ENCODE measurements around the gene LRRC41. TPM values are rescaled to one million over a fixed set of nuclear protein-coding genes. Genes with fewer than 3 reads are reported as not detected.

LRRC41 gene
- total and polyA plus RNA-seq, 4 donors, result 22.0 to 58.4 (median 27.7) TPM

GRCh38 chr1:46343351-46343695 lies 39.9 kb upstream of the LRRC41 start:
- Histone ChIP-seq H3K4me1 (ENCODE audit: control insufficient read depth in 4 of 4, insufficient read depth in 4 of 4, low read length in 3 of 4) (peaks cover 0 to 12% (median 9%) of the 10 kb centered on the region in 4 donors), H3K9me3 (ENCODE audit: control insufficient read depth in 4 of 4, low read length in 3 of 4) (no peaks in the 10 kb centered on the region), H3K36me3 (ENCODE audit: control insufficient read depth in 4 of 4, insufficient read depth in 3 of 4, low read depth in 1 of 4, low read length in 3 of 4) (peaks cover 2 to 23% (median 12%) of the 10 kb centered on the region in 4 donors), H3K27me3 (ENCODE audit: control insufficient read depth in 4 of 4, insufficient read depth in 4 of 4, low read length in 3 of 4) (no peaks in the 10 kb centered on the region), H3K27ac (ENCODE audit: low read depth in 1 of 2, low read length in 2 of 2) (no peak overlapping the region), H3K4me3 (ENCODE audit: low read depth in 1 of 3, low read length in 3 of 3) (no peak overlapping the region), H3K9ac (ENCODE audit: low read depth in 1 of 2, low read length in 2 of 2) (no peak overlapping the region)
- no peak for DNase-seq (ENCODE audit: low spot score)
- TF ChIP-seq SP1 (IDR thresholded peaks at IDR 0.05), result no peak
- no peak for TF ChIP-seq ZBTB33 (IDR thresholded peaks at IDR 0.05)
- no peak for TF ChIP-seq GABPA (IDR thresholded peaks at IDR 0.05 in 1 of 2, conservative IDR thresholded peaks at IDR 0.05 in 1 of 2)
- no peak for TF ChIP-seq CTCF (IDR thresholded peaks at IDR 0.05; ENCODE audit: low read depth, low read length, missing input control)
- WGBS, result 96% methylated on average over 4 of the region's 4 CpGs

GRCh38 chr1:46342677-46343350 lies 39.4 kb upstream of the LRRC41 start:
- DNase-seq (ENCODE audit: low spot score), result no peak
- Histone ChIP-seq H3K36me3 (ENCODE audit: control insufficient read depth in 4 of 4, insufficient read depth in 3 of 4, low read depth in 1 of 4, low read length in 3 of 4) (peaks cover 2 to 23% (median 12%) of the 10 kb centered on the region in 4 donors), H3K9ac (ENCODE audit: low read depth in 1 of 2, low read length in 2 of 2) (no peak overlapping the region), H3K27me3 (ENCODE audit: control insufficient read depth in 4 of 4, insufficient read depth in 4 of 4, low read length in 3 of 4) (no peaks in the 10 kb centered on the region), H3K4me1 (ENCODE audit: control insufficient read depth in 4 of 4, insufficient read depth in 4 of 4, low read length in 3 of 4) (peaks cover 0 to 12% (median 9%) of the 10 kb centered on the region in 4 donors), H3K9me3 (ENCODE audit: control insufficient read depth in 4 of 4, low read length in 3 of 4) (no peaks in the 10 kb centered on the region), H3K27ac (ENCODE audit: low read depth in 1 of 2, low read length in 2 of 2) (no peak overlapping the region), H3K4me3 (ENCODE audit: low read depth in 1 of 3, low read length in 3 of 3) (no peak overlapping the region)
- TF ChIP-seq SP1 (IDR thresholded peaks at IDR 0.05), result no peak
- no peak for TF ChIP-seq FOXA1 (IDR thresholded peaks at IDR 0.05)
- no peak for TF ChIP-seq REST (IDR thresholded peaks at IDR 0.05)
- TF ChIP-seq ATF3 (IDR thresholded peaks at IDR 0.05), result no peak
- no peak for TF ChIP-seq MAX (IDR thresholded peaks at IDR 0.05)
- no peak for TF ChIP-seq ZBTB33 (IDR thresholded peaks at IDR 0.05)
- 82% methylated on average over 8 of the region's 8 CpGs for WGBS

Data from liver (tissue), 9 donors.